Measurements from ENCODE around the gene VPS37D.
"Not testable (repeated sequence)": the region's sequence is repeated elsewhere in the genome, so short reads cannot be mapped to it uniquely, and the experiment has no call there.

VPS37D gene

GRCh38 chr7:73646785-73647724 is 20.6 kb upstream of the VPS37D start:
- DNase-seq: no peak

- DNase-seq: no peak
These were observed 19.7 kb upstream of the VPS37D start for GRCh38 chr7:73647725-73648592.

DNA sequence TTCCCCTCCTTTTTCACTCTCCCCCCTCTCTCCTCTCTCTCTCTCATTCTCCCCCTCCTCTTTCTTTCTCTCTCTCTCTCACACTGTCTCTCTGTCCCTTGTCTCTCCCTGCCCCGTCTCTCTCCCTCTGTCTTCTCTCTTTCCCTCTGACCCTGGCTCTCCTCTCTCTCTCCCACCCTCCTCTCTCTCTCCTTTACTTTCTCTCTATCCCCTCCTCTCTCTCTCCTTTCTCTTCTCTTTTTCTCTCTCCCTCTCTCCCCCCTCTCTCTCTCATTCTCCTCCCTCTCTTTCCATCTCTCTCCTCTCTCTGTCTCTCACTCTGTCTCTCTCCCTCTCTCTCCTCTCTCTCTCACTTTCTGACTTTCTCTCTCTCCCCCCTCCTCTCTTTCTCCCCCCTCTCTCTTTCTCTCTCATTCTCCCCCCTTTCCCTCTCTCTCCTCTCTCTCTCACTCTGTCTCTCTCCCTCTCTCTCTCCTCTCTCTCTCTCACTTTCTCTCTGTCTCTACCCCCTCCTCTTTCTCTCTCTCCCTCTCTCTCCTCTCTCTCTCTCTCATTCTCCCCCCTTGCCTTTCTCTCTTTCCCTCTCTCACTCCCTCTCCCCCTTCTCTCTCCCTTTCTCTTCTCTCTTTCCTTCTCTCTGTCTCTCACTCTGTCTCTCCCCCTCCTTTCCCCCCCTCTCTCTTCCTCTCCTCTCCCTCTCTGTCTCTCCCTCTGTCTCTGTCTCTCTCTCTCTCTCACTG is 18.9 kb upstream of the VPS37D start:
- DNase-seq: no peak

- no peak for DNase-seq
These were observed 18.1 kb upstream of the VPS37D start for GRCh38 chr7:73649576-73649975.

- DNase-seq: no peak
These were observed 17.1 kb upstream of the VPS37D start for GRCh38 chr7:73650524-73650923.

DNA sequence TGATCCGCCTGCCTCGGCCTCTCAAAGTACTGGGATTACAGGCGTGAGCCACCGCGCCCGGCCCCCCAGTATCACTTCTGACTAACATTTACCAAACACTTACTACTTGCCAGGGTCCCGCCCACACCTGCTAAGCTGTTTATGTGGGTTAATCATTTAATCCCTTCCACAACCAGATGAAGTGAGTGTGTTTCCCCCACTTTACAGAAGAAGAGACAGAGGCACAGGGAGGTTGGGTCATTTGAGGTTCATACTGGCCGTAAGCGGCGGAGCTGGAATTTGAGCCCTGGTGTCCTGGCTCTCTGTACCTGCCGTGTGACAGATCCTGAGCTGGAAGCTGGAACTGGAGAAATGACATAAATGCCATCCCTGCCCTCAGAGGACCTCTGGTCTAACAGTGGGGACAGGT is 15.1 kb upstream of the VPS37D start:
- no peak for DNase-seq

DNA sequence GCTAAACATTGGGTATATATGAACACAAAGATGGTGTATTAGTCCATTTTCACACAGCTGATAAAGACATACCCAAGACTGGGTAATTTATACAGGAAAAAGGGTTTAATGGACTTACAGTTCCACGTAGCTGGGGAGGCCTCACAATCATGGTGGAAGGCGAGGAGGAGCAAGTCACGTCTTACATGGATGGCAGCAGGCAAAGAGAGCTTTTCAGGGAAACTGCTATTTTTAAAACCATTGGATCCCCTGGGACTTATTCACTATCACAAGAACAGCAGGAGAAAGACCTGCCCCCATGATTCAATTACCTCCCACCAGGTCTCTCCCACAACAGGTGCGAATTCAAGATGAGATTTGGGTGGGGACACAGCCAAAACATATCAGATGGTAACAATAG is 12.3 kb upstream of the VPS37D start:
- DNase-seq: not testable (repeated sequence)

- DNase-seq: no peak
These were observed 7.6 kb upstream of the VPS37D start for GRCh38 chr7:73659983-73660382.

DNA sequence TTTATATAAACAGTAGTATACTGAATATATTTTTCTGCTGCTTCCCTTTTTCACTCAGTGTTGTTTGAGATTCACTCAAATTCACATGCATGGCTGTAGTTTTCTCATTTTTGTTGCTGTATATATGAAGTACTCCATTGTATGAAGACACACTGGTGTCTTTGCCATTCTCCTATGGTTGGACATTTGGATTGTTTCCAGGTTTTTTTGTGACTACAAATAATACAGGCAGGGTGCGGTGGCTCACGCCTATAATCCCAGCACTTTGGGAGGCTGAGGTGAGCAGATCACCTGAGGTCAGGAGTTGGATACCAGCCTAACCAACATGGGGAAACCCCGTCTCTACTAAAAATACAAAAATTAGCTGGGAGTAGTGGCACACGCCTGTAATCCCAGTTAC is 7.0 kb upstream of the VPS37D start:
- not testable (repeated sequence) for DNase-seq

GRCh38 chr7:73663033-73663432 is 4.6 kb upstream of the VPS37D start:
- DNase-seq: no peak

- DNase-seq: peak; percentile 7
These were observed 663 bp downstream of the VPS37D start for GRCh38 chr7:73668103-73668885.

GRCh38 chr7:73668886-73669230 is 1.2 kb downstream of the VPS37D start:
- no peak for DNase-seq

- DNase-seq: no peak
These were observed 1.7 kb downstream of the VPS37D start for GRCh38 chr7:73669288-73669701.

DNA sequence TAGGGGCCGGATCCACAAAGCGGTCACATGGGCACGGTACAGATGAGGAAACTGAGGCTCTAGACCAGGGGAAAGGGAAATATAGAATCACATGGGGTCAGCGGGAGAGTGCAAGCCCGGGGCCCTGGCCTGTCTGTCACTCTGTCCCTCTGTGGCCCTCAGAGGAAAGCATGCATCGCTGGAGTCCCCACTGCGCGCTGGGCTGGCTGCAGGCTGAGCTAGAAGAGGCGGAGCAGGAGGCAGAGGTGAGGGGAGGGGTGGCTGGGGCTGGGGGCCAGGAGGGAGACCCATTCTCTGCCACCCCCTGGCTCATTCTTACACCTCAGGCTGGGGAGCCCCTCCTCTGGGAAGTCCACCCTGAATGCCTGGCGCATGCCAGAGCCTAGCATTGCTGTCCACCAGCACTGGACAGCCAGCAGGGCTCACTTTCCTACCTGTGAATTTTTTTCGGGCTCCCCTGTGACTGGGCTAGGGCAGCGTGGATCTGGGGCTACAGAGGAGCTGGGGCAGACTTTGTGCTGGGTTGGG is 2.3 kb downstream of the VPS37D start:
- DNase-seq: no peak

- DNase-seq: no peak
These were observed 3.7 kb downstream of the VPS37D start for GRCh38 chr7:73671322-73671661.

- DNase-seq: no peak
These were observed 4.3 kb downstream of the VPS37D start for GRCh38 chr7:73671857-73672445.

GRCh38 chr7:73674468-73675124 is 7.0 kb downstream of the VPS37D start:
- DNase-seq: no peak

GRCh38 chr7:73676062-73676461 is 8.4 kb downstream of the VPS37D start:
- DNase-seq: not testable (repeated sequence)

DNA sequence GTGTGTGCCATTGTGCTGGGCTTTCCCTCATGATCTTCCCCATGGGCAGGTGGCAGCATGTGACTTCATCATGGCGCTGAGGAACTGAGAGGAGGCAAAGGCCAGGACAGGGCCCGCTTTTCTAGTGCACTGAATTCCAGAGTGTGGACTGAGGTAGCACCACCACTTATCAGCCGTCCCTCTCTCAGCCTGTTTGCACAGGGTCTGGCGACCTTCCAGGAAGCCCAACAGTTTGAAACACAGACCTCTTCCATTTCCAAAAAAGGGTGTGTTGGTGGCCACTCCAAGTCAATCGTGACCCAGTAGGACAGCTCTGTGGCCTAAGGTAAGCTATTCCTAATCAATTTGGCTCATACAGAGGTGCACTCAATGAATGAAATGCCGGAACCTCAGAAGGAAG is 11.2 kb downstream of the VPS37D start:
- no peak for DNase-seq

DNA sequence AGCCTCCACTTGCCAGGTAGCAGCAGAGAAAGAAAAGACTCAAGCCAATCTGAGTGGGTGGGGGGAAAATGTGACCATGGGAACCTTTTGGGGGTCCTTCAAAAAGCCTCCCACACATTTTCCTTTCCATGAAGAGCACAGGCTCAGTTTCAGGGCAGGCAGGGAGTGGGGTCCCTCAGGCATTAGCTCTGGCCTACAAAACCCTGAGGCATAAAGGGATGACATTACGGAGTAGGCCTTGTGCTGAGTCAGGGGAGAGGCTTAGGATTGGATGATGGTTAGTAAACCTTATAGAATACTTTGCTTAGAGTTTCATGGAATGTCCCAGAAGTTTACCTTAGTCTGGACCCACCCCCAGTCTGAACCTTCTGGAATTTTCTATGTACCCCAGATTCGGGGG is 12.1 kb downstream of the VPS37D start:
- DNase-seq: no peak

DNA sequence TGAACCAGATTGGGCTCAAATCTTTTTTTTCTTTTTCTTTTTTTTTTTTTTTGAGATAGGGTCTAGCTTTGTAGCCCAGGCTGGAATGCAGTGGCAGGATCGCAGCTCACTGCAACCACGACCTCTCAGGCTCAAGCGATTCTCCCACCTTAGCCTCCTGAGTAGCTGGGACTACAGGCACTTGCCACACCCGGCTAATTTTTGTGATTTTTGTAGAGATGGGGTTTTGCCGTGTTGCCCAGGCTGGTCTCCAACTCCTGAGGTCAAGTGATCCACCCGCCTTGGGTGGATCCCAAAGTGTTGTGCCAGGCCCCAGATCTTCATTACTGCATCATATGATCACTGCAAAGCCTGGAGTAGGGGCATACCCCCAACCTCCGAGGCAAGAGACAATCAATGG is 12.9 kb downstream of the VPS37D start:
- no peak for DNase-seq

All from fibroblast of skin of right biceps (primary cell).